ENCODE data around the gene ZNF766. TPM values are rescaled to one million over a fixed set of nuclear protein-coding genes. Genes with fewer than 3 reads are reported as not detected.

ZNF766 gene
- total and polyA plus RNA-seq, 12 donors = 3.1 to 14.4 (median 10.0) TPM

GRCh38 chr19:52322429-52322828 is 53.0 kb downstream of the ZNF766 start:
- Histone ChIP-seq H3K27me3 (no peaks in the 10 kb centered on the region), H3K27ac (no peak overlapping the region), H3K36me3 (peaks cover 12 to 74% (median 63%) of the 10 kb centered on the region in 9 donors), H3K9me3 (peaks cover 5 to 100% (median 99%) of the 10 kb centered on the region in 11 donors), H3K4me1 (no peaks in the 10 kb centered on the region), H3K4me3 (no peak overlapping the region)
- intact Hi-C loops (cut with DNase I) = no loop called here
- 98 to 99% methylated on average over 6 of the region's 6 CpGs for WGBS, 2 donors
- no peak for TF ChIP-seq CTCF (IDR thresholded peaks at IDR 0.05)
- DNase-seq = no peak
- no peak for ATAC-seq

- peaks cover 0 to 91% (median 53%) of the 10 kb centered on the region in 11 donors for H3K9me3 ChIP-seq
- TF ChIP-seq CTCF (IDR thresholded peaks at IDR 0.05) = no peak
- no peak overlapping the region for H3K4me3 ChIP-seq
- WGBS, 2 donors = 87 to 93% methylated on average over 10 of the region's 10 CpGs
- no peak for DNase-seq
- intact Hi-C loops (cut with DNase I) = no loop called here
- H3K4me1 ChIP-seq = peaks cover 0 to 8% (median 0%) of the 10 kb centered on the region in 9 donors
- no peak for ATAC-seq
- no peaks in the 10 kb centered on the region for H3K27me3 ChIP-seq
- H3K36me3 ChIP-seq = peaks cover 0 to 3% (median 0%) of the 10 kb centered on the region in 9 donors
- H3K27ac ChIP-seq = no peak overlapping the region
Measured at GRCh38 chr19:52331757-52332156, 62.4 kb downstream of the ZNF766 start.

GRCh38 chr19:52335768-52336116 is 66.4 kb downstream of the ZNF766 start:
- intact Hi-C loops (cut with DNase I) = loop anchor here in 3 of 10 donors (5.0 kb wide), 1 partner anchor 38 kb away; the partner anchor contains the start of gene ZNF480 (in 3 of the 3)
- H3K9me3 ChIP-seq = peaks cover 0 to 65% (median 31%) of the 10 kb centered on the region in 11 donors

GRCh38 chr19:52336117-52336790 is 66.9 kb downstream of the ZNF766 start, which contains the start of gene ZNF610:
Gene ZNF610, plus strand, starts transcription at chr19:52336243. Its CDS starts 12,930 bp downstream, at chr19:52349173.
- no peak for TF ChIP-seq CTCF (IDR thresholded peaks at IDR 0.05)
- peaks cover 0 to 11% (median 0%) of the 10 kb centered on the region in 9 donors for H3K36me3 ChIP-seq
- no peaks in the 10 kb centered on the region for H3K27me3 ChIP-seq
- WGBS, 2 donors = 0 to 1% methylated on average over 55 of the region's 55 CpGs
- DNase-seq (peak; percentile 92 to 94), ATAC-seq (peak; percentile 99 to 100 (median 100))
- peak within 1 kb of the TSS; percentile 43 to 92 (median 86) for H3K27ac ChIP-seq
- intact Hi-C loops (cut with DNase I) = loop anchor here in 3 of 10 donors (5.0 kb wide), 1 partner anchor 39 kb away; the partner anchor contains the start of gene ZNF480 (in 3 of the 3)
- peak within 1 kb of the TSS; percentile 61 to 99 (median 78) for H3K4me3 ChIP-seq
- peaks cover 0 to 16% (median 0%) of the 10 kb centered on the region in 9 donors for H3K4me1 ChIP-seq
- H3K9me3 ChIP-seq = peaks cover 0 to 60% (median 26%) of the 10 kb centered on the region in 11 donors

More at GRCh38 chr19:52335768-52336116, 66.4 kb downstream of the ZNF766 start:
- peak overlapping the region in 9 of 10 donors; percentile 74 to 92 (median 87) for H3K27ac ChIP-seq
- WGBS, 2 donors = 46 to 48% methylated on average over 9 of the region's 9 CpGs
- DNase-seq = no peak
- TF ChIP-seq CTCF (IDR thresholded peaks at IDR 0.05) = no peak
- H3K4me3 ChIP-seq = peak overlapping the region; percentile 61 to 99 (median 78)
- peaks cover 0 to 16% (median 0%) of the 10 kb centered on the region in 9 donors for H3K4me1 ChIP-seq
- peak in 7 of 8 donors; percentile 28 to 65 (median 49) for ATAC-seq
- no peaks in the 10 kb centered on the region for H3K27me3 ChIP-seq
- peaks cover 0 to 11% (median 0%) of the 10 kb centered on the region in 9 donors for H3K36me3 ChIP-seq
